Tibial nerve (tissue), 3 donors: ENCODE results near the gene TUFM.

ENCODE experiments used
- CTCF ChIP-seq, 5 experiments: fragments of 200-600 bp in 3 of 5; fragments of 450-650 bp in 2 of 5; sonication (generic) in 3 of 5; IDR thresholded peaks; one replicate each; pipeline ENCODE4 v1.5.1; 2016 to 2019; ENCODE audit warnings: antibody characterized with exemption in 5 of 5, mild to moderate bottlenecking in 3 of 5, moderate library complexity in 2 of 5
- POLR2A ChIP-seq, 2 donors: fragments of 450-650 bp; IDR thresholded peaks; one replicate each; pipeline ENCODE4 v1.6.1; 2017; ENCODE audit warnings: antibody characterized with exemption in 2 of 2, mild to moderate bottlenecking in 2 of 2, moderate library complexity in 2 of 2

GRCh38 chr16:28875134-28876018 is 29.2 kb upstream of the TUFM start:
- TF ChIP-seq CTCF (IDR thresholded peaks at IDR 0.05) (no peak), POLR2A (IDR thresholded peaks at IDR 0.05) (no peak)
